ENCODE data around the gene ACACA.

ACACA gene

DNA sequence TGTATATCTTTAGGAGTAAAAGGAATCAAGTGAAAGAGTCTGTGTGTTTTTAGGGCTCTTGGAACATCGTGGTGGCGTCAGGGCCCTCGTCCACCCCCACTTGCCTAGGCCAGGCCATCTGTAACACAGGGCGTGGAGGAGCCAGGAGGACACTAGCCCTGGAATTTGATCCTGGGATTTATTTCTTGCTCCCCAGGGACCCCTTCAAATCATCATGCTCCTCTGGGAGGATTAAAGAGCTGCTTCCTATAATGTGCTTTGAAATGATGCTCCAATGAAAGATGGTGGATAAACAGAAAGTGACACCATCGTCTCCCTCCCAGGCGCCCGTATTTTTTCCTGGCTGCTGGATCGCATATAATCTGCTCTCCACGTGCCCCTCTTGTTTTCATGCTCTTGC is 344.6 kb downstream of the ACACA start:
- DNase-seq: no peak

DNA sequence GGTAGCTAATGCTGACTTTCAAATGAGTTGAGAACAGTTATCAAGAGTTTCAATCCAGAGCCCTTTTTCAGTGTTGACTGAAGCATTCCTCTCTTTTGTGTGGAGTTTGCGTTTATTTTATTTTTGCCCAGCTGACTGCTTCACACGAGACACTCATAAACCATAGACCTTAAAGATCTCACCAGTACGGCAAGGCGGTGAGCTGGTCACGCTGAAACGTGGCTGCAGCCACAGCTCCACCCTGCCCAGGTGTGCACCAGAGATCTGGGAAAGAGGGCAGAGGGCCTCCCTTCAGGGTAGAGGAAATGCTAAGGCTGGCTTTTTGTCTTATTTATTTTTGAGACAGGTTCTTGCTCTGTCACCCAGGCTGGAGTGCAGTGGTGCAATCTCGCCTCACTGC is 345.7 kb downstream of the ACACA start:
- no peak for DNase-seq

DNA sequence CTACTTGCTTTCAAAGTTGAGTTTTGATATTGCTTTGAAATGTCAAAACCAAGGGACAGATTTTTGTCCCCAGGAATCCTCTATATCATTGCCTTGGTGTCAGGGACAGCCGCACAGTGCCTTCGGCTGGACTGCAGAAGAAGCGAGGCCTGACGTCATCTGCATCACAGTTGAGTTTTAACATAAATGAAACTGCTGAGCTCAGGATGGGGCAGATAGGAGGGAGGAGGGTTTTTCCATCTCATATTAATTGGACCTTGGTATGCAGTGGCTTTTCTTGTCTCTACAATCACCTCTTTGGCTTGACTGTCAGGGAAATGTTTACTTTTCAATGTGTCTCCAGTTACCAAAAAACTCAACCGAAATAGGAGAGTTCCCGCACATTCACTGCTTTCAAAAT is 346.5 kb downstream of the ACACA start:
- DNase-seq: no peak

DNA sequence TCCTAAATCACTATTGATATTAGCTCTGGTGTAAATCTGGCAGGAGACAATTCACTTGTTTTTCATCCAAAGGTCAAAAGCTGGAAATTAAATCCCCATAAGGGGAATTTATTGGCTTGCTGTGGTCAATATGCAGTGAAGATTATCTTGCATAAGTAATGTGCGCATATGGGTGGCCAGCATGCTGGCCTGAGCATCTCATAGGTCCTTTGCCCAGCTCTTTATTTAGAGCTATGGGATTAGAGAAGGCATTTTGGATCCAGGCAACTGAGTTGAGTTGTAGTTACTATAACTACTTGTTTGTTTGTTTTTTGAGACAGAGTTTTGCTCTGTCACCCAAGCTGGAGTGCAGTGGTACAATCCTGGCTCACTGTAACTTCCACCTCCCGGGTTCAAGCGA is 347.1 kb downstream of the ACACA start:
- DNase-seq: no peak

DNA sequence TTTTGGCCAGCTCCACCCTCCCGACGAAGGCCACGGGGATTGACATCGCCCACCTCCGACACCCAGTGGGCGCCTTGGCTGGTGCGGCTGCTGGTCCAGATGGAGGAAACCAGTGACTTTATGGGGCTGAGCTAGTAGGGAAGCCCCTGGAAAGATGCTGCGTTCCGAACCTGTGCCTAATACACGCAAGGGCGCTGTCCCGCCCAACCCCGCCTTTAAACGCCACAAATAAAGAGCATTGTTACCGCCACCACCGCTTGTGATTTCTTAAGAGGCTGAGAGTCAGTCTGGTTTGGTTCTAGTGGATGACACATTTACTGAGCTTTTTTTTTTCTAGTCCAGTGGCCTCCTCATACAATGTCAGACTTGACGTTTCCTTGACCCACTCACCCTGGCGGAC is 350.0 kb downstream of the ACACA start:
- no peak for DNase-seq

DNA sequence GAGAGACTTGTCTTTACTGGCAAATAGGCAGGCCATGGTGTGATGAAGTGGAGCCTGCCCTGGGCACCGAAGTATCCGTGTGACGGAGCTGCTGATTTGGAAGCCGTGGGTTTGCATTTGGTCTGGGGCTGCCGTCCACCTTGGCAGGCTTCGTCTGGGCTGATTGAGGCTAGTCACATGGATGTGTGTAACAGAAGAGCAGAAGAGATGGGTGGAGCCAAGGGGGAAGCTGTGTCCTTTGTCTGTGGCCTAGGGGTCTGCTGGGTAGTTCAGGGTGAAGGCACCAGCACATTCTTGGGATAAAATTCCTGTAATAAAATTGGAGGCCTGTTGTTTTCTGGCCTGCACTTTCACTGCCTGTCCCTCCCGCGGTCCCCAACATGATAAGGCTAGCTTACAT is 351.7 kb downstream of the ACACA start:
- DNase-seq: no peak

DNA sequence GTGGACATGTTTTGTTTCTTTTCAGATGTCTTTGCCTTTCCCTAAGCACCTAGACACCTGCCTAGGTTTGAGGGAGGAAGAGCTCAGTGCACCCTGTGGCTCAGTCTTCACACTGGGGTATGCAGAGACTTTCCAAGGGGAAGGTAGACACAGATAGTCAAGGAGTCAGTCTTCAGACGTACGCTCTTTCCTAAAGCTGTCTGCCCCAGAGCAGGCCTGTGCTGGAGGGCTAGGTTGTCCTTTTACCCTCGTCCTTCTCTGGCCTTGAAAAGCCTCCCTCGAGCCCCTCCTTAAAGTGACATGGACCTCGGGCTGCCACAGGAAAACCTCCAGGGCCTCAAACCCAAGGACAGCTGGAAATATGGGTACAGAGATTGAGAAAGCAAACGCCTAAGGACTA is 354.2 kb downstream of the ACACA start:
- DNase-seq: no peak

DNA sequence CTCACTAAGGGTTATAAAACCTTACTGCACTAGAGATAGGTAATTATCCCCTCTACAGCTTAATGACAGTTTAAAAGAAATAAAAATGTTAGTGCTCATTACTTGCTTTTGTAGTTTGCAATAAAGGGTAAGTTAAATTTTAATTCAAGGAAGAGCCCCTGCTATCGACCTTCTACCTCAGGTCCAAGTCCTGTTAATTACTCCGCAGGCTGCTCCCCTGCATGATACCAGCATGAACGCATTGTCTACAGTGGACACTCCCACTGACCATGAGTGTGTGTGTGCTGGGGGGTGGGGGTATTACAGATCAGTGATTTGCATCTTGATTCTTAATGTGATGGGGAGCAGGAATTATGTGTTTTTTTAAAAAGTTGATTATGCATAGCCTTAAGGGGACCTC is 354.8 kb downstream of the ACACA start:
- DNase-seq: no peak

DNA sequence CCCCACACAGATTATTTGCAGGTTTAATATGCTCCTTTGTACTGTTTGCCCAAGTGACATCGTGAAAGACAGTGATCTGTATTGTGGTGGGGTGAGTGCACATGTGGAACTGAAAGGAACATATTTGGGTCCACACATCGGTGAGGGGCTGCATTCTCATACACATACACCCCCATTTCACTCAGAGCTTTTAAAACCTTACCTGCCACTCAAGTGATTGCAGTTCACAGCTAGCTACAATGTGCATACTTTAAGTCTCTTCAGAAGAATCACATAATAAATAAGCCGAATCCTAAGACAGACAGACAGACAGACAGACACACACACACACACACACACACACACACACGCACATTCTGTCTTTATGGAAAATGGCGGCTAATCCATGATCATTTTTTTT is 355.3 kb downstream of the ACACA start:
- no peak for DNase-seq

DNA sequence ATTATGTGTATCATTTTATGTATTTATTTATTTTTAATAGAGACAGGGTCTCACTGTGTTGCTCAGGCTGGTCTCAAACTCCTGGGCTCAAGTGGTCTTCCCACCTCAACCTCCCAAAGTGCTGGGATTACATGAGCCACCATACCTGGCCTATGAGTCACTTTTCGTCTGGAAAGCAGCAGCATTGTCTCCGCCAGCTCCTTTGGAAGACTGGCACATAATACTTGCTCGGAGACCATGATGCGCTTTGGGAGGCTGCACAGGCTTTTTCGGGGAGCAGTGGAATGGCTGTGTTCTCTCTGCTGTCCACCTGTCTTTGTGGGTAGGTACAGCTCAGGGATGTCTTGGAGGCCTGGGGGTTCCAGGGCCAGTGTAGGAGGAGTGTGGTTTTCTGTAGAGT is 355.7 kb downstream of the ACACA start:
- DNase-seq: no peak

DNA sequence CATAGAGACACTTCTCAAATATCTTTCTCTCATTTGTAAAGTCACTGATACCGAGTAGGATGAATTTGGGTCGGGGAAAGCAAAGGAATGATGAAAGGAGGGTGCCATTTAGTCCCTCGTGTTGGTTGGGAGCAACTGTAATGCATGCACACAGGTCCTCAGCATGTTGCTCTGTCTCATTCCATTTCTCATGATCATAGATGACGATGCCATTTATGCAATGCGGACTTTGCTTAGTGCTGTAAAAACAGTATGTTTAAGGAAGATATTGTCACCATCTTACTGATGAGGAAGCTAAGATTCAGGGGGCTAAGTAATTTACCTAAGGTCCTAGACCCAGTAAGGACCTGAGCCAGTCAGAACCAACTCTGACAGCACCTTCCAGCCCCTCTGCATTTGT is 357.8 kb downstream of the ACACA start:
- no peak for DNase-seq

DNA sequence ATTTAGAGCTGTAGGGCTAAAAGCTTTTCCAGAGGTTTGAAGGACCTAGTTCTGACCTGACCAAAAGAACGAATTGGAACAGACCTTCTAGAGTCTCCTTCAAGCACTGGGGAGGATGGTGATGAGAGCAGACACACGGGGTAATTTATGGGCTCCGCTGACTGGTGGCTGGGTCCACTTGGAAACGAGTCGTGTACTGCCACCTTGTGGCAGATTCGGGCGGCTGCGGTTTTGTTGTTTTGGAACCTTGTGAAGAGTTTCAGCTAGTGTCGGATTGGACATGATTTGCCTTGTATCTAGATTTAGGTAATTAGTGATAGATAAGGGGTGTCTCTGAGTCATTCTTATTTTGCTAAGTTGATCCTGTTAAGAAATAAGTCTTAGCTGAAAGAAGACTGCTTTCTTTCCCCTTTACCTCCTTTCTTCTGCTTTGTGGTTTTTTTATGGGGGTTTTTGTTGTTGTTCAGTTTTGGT is 359.0 kb downstream of the ACACA start:
- peak; percentile 76 for DNase-seq

DNA sequence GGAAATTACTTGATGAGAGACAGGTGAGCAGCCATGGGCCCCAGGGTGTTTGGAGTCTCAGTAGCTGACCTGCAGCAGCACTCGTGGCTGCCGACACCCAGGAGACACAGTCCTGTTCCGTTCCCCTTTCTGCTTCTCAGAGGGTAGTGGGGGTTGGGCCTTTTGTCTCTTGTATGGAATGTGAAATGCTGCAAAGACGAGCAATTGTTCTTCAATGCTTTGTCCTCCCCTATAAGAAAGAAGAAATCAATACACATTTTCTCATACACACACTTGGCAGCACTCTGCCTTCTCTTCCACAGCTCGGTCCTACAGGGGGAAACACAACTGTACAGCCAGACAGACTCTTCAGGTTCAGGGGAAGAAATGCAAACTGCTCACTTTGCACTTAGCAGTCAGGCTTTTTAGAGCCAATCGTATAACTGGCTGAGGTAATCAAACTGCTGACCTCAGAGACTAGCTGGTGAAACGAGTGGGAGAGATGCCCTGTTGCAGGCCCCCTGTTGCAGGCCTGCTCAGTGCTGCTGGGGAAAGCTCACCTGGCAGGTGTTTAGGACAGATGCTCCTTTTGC is 361.2 kb downstream of the ACACA start:
- no peak for DNase-seq

DNA sequence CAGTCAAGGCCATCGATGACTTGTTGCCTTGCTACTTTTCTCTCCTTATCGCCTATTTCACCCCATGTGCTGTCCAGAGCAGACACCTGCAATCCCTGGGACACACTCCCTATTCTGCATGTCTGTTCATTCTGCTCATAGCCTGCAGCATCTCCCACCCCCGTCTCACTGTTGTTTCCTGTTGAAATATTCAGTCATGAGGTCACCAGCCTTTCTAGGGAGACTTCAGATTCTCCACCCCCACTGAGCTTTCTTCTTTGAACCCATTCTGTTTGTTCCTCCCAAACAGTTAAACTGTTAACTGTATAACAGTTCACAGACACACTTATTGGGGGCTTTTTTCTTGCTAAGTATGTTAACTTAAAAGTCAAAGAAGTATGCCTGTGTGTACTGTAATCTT is 363.4 kb downstream of the ACACA start:
- DNase-seq: no peak

DNA sequence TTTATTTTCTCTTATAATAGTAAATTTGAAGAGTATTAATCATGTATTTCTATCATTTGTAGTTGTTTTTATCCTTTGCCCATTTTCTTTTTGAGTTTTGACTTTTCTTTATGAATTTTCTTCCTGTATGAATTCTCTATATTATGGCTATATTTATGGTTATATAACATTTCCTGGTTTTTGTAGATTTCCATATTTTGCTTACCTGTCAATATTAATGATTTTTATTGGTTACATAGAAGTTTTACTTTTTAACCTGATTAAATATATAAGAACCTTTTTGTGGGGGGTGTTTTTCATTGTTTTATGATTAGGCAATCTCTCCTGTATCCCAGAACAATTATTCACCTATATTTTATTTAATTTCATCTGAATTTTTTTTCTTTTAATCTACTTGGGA is 364.7 kb downstream of the ACACA start:
- DNase-seq: no peak

DNA sequence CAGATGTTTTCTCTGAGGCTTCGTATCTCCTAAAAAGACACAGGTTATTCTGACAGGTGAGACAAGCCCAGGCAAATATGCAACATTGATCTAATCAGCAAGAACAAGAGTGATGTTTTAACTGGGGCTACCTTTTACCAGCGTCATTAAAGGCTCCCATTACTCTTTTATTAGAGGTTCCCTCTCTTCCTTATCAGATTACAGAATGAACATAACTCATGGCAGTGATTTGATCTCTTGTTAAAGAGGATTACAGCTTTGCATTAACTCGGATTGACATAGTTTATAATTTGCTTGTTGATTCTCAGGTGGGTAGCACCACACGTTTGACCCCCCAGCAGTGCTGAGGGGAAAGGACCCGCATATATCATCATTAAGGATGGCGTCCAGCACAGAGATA is 367.4 kb downstream of the ACACA start:
- no peak for DNase-seq

DNA sequence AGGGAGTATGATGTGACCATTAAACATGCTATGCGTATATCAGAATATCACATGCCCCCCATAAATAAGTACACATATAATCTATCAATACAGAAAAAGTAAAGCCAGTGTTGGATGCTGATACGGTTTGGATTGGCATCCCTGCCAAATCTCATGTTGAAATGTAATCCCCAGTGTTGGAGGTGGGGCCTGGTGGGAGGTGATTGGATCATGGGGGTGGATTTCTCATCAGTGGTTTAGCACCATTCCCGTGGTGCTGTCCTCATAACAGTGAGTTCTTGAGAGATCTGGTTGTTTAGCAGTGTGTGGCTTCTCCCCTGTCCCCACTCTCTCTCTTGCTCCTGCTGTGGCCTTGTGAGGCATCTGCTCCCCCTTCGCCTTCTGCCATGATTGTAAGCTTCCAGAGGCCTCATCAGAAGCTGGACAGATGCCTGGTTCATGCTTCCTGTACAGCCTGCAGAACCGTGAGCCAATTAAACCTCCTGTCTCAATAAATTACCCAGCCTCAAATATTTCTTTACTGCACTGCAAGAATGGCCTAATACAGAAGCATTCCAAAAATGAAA is 369.0 kb downstream of the ACACA start:
- DNase-seq: no peak

Data from CD4-positive, alpha-beta T cell treated with Interleukin-12 subunit alpha and Interleukin-12 subunit beta, for 1 hour (primary cell).